GM21737 (cell line): ENCODE measurements around the gene MAP7D3.

Experiments
- ATAC-seq: cut with Tn5 transposase; IDR thresholded peaks from one replicate; pipeline ENCODE4 v1.9.1; 2021; ENCODE audit warnings: mild to moderate bottlenecking, moderate library complexity; ENCODE audit not compliant: unreplicated experiment

MAP7D3 gene

DNA sequence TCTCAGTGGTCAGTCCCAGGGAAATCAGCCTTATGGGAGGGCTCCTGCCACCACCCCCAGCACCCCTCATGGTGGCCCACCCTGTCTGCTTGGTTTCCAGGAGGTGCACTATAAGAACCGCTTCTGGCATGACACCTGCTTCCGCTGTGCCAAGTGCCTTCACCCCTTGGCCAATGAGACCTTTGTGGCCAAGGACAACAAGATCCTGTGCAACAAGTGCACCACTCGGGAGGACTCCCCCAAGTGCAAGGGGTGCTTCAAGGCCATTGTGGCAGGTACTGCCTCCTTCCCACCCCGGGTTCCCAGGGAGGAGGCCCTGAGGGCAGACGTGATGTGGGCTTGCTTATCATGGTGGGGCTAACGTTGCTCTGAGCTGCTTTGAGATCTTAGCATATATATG is 44.3 kb downstream of the MAP7D3 start:
- no peak for ATAC-seq

DNA sequence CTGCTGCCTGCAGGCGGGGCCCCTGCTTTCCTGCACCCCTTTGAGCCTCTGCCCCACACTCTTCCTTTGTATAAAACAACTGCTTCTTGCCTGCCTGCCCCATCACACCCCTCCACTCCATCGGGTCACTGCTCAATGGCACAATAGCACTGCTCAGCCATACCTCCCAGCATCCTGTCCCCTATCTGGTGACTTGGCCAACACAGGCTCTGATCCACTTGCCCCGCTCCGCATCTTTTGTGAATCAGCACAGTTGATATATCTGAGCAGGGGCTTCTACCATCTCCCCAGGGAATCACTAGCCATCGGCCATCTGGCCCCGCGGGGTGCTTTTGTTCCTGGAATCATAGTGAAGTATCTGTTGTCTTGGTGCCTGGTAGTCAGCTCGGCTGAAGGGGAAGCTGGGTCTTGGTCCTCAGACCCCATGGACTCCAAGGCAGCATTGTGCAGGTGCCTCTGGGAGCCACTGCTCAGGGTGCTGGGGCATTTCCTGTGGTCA is 45.3 kb downstream of the MAP7D3 start:
- ATAC-seq = no peak

- no peak for ATAC-seq
Observed at GRCh38 chrX:136204571-136204970, 46.6 kb downstream of the MAP7D3 start.

DNA sequence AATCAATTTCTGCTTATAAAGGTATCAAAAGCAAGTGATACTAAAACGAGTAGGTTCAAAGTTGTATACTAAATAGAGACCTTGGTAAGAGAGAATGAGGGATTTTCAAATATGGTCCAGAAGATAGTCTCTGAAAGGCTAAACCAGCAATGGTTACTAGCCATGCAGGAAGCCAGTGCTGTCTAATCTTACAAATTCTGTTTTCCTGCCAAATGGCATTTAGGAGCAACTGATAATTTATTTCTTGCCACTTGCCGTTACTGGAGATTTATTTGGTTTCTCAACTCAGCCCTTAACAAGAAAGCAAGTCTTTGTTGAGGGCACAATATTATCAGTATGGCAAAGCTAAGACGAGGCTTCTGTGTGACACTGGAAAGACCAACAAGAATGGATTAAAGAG is 47.2 kb downstream of the MAP7D3 start:
- ATAC-seq = no peak

DNA sequence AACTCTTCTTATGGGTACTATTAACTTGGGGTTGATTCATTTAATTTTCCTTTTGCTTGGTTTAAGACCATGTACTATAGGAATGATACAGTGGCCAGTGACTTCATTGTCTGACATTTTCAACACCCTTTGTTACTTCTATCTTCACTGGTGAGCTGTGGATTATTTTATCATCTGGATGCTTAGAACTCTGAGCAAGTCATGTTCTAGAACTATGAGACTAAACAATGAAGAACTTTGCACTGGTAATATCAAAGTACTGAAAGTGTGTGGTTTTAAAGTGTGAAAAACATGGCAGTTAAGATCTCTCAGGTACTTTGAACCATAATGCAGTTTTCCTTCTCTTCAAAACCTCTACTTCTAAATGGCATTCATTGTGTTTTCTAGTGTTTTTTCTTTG is 47.8 kb downstream of the MAP7D3 start:
- ATAC-seq = no peak

DNA sequence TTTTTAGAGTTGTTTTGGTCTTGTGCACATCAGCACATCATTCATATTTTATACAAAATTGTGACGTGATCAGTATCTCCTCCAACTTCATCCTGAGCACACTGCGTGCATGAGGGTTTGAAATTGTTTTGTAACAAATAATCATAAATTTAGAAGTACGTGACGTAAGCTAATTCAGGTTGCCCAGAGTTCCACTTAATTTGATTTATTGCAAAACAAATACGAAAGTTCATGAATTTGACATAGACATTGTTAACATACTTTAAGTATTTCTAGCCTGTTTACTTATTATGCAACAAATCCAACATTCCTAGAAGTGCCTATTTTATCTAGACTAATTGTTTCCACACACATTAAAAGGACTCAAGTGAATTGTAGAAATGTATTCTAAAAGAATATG is 48.3 kb downstream of the MAP7D3 start:
- ATAC-seq = no peak

DNA sequence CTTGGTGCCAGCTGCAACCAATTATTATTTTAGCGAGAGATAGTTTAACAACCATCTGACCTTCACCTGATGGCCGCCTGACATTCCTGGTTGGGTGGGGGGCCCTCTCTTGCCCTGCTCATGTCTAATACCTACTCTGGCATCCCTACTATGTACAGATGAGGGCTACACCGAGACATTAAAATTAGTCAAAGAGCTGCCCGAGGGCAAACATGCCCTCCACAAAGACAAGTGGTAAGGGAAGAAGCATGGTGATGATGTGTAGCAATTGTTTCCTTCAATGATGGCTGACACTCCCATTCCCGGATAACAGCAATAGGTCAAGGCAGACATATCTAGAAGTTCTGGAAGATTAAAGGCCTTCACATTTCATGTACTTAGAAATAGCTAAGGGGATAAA is 49.6 kb downstream of the MAP7D3 start:
- ATAC-seq = no peak

DNA sequence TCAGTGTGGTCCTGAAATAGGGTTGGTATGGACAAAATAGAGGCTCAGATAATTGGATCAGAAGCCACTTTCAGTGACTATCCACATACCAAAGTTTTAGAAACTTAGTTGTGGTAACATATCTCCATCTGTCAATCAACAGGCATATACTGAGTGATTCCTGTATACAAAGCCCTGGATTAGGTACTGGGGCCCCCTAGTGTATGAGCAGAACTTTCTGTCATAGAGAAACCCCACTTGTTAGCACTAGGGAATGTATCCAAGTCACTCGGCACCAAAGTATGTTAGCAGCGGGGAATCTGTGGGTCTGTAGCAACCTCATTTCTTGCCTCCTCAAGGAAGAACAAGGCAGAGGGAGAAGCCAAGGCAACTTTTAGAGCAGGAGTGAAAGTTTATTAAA is 50.7 kb downstream of the MAP7D3 start:
- ATAC-seq = no peak

DNA sequence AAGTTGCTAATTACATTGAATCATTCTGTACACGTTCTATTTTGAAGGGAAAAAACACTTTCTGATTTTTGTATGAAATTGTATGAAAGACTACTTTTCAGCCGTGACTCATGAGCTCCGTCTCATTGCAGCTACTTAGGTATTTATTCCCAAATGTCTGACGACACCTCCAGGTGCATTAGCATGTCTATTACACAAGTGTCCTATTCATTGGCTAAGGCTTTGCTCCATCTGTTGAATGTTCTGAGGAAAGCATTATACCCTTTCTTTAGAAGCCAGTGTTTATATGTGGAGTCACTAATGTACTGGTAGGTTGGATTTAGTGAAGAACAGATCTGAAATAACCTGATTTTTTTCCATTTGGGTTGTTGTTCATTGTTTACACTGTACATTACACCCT is 51.8 kb downstream of the MAP7D3 start:
- no peak for ATAC-seq

- ATAC-seq = no peak
Observed at GRCh38 chrX:136198678-136199243, 52.4 kb downstream of the MAP7D3 start.

- no peak for ATAC-seq
Observed at GRCh38 chrX:136198010-136198409, 53.2 kb downstream of the MAP7D3 start.

DNA sequence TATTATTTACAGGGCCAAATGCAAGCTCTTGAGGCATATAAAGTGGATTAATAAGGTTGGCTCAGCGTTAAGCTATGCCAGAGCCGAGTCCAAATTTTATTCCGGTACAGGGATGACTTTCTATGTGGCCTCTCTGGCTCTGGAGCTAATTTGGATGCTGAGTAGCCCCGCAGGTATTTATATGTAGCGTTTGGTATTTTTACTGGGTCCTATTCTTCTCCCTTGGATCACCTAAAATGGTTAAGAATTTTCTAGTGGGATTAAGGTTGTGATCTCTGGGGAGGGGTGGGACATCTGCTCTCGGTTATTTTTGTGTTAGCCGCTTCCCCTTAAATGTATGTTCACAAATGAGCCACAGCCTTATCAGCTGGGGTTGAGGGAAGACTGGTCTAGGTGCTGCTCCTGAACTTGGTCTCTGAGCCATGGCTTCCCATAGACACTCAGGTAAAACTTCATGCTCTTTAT is 54.5 kb downstream of the MAP7D3 start:
- no peak for ATAC-seq

DNA sequence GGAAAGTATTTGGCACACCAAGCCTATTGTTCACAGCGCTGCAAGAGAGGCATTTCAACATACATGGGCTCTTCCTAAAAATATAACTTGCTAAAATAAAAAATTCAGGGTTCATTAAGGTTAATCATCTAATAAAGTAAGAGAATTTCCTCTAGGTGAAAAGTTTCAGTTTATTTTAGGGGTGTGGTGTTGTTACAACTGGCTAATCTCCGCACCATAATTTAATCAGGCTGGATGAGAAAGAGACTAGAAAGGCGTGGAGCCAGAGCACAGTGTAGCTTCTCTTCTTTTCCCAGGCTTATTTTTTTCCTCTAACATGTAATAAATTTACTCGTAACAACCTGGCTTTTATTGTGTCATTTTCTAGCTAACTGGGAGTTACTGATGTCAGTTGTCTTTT is 56.0 kb downstream of the MAP7D3 start:
- ATAC-seq = no peak

- ATAC-seq = no peak
Observed at GRCh38 chrX:136194536-136194935, 56.7 kb downstream of the MAP7D3 start.

GRCh38 chrX:136193771-136194170 is 57.4 kb downstream of the MAP7D3 start:
- ATAC-seq = no peak

GRCh38 chrX:136192839-136193414 is 58.3 kb downstream of the MAP7D3 start:
- no peak for ATAC-seq

- no peak for ATAC-seq
Observed at GRCh38 chrX:136192135-136192534, 59.1 kb downstream of the MAP7D3 start.

GRCh38 chrX:136191171-136191570 is 60.0 kb downstream of the MAP7D3 start:
- ATAC-seq = no peak

DNA sequence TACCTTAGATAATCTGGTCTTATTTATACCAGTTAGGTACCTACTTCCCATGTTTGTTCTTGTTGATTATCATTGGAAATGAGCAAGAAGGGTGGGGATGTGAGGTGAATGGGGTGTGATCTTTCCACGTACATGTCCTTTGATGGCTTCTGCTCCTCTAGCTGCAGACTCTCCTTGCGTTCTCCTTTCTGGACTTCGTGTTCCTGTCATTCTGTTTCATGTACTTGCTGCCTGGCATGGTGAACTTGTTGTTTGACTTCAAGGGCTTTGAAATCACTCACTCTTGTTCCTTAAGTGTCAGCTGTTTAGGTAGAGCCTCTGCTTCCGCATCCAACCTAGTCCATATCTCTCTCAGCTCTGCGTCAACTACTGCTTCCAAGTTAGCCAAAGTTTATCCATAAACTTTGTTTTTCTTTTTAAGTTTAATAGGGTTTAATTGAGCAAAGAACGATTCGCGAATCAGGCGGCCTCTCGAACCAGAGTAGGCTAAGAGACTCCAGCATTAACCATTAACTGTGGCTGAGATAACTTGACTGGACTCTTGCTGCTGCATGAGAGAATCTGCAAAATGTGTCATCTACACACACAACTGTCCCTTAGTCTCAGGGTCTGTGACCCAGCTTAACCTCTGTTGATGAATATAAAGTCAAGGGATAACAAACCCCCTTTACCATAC is 61.0 kb downstream of the MAP7D3 start:
- ATAC-seq = no peak

GRCh38 chrX:136189222-136189621 is 62.0 kb downstream of the MAP7D3 start:
- ATAC-seq = no peak

DNA sequence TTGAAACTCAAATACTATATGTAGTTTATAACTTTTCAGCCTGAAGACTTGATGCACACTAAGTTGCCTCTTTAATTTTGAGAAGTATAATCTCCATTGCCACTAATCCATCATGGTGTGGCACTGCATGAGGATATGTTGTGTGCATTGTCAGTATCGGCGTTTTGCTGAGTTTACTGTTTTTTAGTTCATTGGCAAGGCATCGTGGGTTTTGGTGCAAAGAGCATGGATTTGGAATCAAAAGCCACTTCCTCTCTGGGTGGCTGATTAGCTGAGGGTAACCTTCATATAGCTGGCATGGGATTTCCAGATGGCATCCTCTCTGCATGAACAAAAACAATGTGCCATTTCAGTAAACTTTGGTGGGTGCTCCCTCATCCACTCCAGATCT is 65.2 kb downstream of the MAP7D3 start:
- no peak for ATAC-seq

- no peak for ATAC-seq
Observed at GRCh38 chrX:136185401-136186022, 65.7 kb downstream of the MAP7D3 start.
